GM21737 (cell line): ENCODE results near the gene ABCA2.

Experiments used
- ATAC-seq: cut with Tn5 transposase; IDR thresholded peaks from one replicate; pipeline ENCODE4 v1.9.1; 2021; ENCODE audit warnings: mild to moderate bottlenecking, moderate library complexity; ENCODE audit not compliant: unreplicated experiment

ABCA2 gene, protein sequence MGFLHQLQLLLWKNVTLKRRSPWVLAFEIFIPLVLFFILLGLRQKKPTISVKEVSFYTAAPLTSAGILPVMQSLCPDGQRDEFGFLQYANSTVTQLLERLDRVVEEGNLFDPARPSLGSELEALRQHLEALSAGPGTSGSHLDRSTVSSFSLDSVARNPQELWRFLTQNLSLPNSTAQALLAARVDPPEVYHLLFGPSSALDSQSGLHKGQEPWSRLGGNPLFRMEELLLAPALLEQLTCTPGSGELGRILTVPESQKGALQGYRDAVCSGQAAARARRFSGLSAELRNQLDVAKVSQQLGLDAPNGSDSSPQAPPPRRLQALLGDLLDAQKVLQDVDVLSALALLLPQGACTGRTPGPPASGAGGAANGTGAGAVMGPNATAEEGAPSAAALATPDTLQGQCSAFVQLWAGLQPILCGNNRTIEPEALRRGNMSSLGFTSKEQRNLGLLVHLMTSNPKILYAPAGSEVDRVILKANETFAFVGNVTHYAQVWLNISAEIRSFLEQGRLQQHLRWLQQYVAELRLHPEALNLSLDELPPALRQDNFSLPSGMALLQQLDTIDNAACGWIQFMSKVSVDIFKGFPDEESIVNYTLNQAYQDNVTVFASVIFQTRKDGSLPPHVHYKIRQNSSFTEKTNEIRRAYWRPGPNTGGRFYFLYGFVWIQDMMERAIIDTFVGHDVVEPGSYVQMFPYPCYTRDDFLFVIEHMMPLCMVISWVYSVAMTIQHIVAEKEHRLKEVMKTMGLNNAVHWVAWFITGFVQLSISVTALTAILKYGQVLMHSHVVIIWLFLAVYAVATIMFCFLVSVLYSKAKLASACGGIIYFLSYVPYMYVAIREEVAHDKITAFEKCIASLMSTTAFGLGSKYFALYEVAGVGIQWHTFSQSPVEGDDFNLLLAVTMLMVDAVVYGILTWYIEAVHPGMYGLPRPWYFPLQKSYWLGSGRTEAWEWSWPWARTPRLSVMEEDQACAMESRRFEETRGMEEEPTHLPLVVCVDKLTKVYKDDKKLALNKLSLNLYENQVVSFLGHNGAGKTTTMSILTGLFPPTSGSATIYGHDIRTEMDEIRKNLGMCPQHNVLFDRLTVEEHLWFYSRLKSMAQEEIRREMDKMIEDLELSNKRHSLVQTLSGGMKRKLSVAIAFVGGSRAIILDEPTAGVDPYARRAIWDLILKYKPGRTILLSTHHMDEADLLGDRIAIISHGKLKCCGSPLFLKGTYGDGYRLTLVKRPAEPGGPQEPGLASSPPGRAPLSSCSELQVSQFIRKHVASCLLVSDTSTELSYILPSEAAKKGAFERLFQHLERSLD (N-terminal part only)

GRCh38 chr9:137027369-137028262 lies at the start of gene ABCA2:
Gene ABCA2, minus strand, starts transcription at chr9:137028237. Its CDS starts 97 bp downstream, at chr9:137028140.
- no peak for ATAC-seq

DNA sequence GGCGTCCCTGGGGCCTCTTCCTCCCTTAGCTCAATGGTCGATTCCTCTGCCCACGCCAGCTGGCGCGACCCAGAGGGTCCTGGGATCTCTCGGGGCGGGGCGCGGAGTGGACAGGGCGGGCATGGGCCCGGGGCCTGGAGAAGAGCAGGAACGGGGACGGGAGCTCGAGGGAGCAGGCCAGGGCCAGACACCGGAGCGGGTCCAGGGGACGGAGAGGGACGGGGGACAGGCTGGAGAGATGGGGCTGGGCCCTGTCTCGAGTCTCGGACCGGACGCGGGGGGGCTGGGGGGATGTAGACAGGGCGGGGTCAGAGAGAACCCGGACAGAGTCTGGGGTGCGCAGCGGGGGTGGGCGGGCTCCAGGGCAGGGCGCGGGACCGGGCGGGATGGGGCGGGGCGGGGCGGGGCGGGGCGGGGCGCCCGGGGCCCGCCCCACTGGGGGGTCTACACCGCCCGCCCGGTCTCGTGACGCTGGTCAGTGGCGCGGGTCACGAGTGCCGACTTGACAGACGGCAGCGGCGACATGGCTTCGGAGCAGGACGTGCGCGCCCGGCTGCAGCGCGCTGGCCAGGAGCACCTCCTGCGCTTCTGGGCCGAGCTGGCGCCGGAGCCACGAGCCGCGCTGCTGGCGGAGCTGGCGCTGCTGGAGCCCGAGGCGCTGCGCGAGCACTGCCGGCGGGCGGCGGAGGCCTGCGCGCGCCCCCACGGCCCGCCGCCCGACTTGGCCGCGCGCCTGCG lies 49.1 kb upstream of the ABCA2 start, which contains the start of gene UAP1L1:
Gene UAP1L1 (plus strand): TSS at position 508 of the 738 bp plus-strand sequence. CDS start 16 bp downstream, at position 524.
- ATAC-seq, result peak; percentile 46

GRCh38 chr9:137076636-137077009 lies 48.6 kb upstream of the ABCA2 start:
- ATAC-seq, result peak; percentile 3

GRCh38 chr9:137075275-137075775 lies 47.3 kb upstream of the ABCA2 start:
- no peak for ATAC-seq

DNA sequence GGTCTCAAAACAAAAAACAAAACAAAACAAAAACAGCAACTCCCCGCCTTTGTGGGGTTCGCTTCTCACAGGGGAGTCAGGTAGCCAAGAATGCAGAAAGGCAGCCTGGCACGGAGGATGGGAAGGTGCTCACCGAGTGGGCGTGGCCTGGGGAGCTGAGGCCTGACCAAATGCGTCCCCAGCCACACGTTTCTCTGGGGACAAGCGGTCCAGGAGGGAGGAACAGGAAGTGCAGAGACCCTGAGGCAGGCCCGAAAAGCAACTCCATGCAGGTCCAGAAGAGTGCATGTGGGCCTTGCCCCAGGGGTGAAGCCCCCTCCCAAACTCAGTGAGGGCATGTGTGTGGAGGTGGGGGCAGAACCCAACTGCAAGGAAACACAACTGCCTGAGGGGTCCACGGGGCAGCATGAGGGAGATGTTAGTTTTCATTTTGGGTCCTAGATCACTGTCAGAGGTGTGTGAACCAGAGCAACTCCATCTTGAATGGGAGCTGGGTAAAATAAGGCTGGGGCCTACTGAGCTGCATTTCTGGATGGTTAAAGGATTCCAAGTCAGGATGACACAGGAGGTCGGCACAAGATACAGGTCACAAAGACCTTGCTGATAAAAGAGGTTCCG lies 46.7 kb upstream of the ABCA2 start:
- ATAC-seq, result no peak

GRCh38 chr9:137073992-137074399 lies 46.0 kb upstream of the ABCA2 start:
- no peak for ATAC-seq

DNA sequence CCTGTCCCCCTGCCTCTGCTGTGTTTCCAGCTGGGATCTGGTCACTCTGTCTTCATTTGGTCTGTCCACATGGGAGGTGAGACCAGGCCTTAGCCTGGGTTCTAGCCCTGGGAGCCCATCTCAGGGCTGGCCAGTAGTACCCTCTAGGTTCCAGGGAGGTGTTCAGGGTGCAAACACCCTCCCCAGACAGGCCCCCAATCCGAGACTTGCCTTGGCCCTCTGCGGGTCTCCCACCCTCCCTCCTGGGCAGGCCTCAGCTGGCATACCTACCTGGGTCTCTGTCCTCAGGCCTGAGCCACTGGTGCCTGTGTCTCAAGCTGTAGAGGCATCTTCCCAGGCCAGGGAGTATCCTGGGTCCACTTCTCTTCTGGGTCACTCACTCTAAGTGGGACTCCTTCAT lies 43.2 kb upstream of the ABCA2 start:
- no peak for ATAC-seq

DNA sequence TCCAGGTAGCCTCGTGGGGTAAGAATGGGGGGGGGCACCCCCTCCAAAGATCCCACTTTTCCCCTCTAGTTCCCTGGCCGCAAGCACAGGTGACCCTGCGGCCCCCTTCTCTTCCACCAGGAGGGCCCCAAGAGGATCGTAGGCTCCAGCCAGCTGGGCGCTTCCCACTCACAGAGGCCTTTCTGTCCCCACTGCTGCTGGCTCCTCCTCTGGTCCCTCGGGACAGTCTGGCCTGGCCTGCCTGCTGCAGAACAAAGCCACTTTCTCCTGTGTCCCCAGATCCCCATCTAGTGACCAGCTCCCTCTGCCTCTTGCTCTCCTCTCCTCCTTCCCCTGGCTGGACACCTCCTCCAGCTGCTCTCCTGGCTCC lies 42.9 kb upstream of the ABCA2 start:
- no peak for ATAC-seq

DNA sequence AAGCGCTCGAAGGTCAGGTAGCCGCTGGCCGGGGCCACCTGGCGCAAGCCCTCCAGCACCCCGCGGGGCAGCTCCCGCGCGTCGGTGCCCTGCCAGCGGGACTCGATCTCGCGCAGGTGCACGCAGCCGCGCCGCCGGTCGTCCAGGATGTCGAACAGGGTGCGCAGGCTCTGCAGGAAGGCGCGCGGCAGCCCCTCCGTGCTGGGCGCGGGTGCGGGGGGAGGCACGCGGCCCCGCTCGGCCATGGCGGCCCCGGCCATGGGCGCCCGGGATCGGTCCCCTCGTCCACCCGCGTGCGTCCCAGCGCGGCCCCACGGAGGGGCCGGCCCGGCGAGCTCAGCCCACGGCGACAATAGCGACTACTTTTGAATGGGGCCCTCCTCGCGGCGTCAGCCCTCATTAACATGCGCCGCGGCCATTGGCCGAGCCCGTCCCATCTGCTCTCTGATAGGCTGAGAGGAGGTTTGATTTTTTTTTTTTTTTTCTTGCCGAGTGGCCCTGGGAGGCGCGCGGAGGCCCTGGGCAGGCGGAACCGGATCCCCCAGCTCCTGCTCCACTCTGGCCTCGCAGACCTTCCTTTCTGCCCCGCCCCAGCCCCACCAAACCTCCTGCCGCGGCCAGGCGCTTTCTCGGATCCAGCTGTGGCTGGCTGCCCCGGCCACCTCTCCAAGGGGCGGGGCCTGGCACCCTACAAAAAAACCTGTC lies 42.3 kb upstream of the ABCA2 start, which contains the start of gene SAPCD2:
Gene SAPCD2 (minus strand): TSS at position 357 of the 705 bp plus-strand sequence. CDS start 97 bp downstream, at position 260.
- ATAC-seq, result peak; percentile 54

DNA sequence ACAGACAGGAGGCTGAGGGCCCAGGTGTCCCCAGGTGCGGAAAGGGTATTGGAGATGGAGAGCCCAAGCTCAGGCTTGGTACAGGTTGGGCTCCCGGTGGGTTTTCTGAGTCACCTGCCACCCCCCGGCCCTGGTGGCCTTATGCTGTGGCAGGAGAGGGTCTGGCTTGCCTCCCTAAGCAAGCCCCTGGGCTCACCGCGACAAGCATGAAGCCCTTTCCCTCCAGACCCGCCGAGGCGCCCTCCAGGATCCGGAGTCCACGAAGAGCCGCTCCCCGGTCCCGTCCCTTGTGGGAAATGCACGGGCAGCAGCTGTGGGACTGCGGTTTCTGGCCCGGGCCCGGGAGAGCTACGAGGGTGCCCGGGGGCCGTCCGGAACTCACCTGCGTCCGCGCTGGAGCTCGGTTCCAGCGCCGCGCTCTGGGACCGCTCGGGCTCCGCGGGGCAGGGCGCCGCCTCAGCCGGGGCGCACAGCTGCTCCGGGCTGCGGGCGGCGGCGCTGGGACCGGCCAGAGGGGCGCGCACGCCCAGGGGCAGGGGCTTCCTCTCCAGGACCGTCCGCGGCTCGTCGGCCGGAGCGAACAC lies 41.6 kb upstream of the ABCA2 start:
- ATAC-seq, result no peak

DNA sequence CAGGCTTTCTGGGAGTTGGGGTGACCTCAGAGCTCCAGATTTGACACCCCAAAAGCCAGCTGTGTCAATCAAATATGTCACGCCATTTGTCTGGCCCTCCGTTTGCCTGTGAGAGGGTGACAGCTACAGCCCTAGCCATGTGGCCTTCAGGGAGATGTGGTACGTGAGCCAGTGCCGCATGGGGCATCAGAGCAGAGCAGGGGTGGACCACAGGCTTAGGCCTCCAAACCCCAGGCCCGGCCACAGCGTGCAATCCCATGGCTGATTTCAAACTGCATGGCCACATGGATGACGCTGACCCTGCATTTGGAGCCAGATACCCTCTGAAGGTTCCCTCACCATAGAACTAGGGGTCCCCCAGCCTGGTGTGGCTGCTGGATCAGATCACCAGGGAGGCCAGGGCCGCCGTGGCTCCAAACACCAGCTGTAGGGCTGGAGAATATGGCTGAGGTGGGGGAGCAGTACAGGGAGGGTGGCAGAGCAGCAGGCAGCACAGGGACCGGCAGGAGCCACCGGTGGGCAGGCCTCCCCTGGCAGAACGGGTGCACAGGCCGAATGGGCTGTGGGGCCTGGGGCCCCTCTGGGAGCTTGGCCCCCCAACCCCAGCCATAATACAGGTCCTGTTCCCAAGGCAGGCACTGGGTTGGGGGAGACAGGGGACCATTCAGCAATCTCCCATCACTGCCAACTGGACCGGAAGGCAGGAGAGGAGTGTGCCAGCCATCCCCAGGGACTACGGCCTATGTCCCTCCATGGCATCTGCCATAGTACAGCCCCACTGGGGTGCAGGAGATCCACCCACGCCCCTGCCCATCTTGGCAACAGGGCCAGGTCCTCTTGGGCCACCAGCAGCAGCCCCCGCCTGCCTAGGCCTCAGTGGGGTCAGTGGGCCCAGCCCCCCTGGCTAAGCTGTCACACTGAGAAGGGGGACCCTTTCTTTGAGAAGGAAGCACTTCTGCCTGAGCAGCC lies 40.8 kb upstream of the ABCA2 start:
- ATAC-seq, result no peak

DNA sequence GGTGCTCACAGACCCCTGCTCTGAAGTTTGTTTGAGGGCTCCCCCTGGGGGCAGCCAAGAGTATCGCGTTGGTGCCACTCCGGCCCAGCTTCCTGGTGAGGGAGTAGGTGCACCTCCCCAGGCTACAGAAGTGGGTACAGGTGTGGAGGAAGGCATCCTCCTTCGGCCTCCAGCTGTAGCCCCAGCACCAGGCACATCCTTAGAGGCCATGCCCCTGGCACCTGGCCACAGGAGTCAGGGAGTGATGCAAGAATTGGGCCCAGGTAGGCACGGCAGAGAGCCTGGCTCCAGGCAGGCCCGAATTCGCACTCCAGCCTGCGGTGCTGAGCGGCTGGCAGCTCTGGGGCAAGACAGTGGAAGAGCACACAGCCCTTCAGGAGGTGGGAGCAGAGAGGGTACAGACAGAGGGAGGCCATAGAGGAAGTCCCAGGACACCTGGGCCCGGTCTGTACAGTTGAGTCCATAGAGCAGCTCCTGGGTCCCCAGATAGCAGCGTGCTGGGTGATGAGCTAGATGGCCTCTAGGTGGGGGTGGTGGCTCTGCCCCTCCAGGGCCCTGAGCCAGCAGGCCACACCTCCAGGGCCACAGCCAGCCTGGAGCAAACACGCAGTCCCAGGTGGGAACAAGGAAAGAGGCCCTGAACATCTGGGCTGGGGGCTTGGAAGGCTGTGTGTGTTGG lies 40.0 kb upstream of the ABCA2 start:
- peak; percentile 38 for ATAC-seq

DNA sequence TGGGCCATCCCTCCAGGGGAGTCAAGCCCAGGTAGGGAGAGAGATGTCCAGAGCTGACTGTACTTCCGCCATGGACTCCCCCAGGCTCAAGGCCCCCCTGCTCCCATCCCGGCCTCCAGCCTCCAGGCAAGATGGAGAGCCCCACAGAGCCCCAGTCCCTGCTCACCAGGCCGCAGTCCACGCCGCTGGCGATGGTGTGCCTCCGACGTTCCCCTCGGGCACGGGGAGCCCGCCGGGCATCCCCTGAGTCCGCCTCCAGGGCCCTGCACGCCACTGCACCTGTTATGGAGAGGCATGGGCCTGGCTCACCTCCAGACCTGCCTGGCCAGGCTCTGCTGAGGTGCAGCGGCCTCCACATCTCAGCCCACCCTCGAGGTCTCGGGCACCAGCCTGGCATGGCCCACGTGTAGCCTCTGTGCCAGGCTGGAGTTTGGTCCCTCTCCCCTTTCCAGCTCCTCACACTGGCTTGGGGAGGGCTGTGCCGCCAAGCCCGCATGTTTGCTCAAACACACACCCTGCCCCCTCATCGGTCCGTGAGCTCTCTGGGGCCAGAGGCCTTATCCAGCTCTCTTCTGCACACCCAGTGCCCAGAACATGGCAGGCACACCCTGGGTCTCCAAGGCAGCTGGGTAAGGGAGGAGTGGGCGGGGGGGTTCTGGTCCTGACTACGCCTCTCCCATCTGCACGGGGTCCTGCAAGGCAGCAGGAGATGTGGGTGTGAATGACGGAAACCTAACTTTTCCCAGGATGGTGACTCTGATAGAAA lies 38.2 kb upstream of the ABCA2 start:
- no peak for ATAC-seq

DNA sequence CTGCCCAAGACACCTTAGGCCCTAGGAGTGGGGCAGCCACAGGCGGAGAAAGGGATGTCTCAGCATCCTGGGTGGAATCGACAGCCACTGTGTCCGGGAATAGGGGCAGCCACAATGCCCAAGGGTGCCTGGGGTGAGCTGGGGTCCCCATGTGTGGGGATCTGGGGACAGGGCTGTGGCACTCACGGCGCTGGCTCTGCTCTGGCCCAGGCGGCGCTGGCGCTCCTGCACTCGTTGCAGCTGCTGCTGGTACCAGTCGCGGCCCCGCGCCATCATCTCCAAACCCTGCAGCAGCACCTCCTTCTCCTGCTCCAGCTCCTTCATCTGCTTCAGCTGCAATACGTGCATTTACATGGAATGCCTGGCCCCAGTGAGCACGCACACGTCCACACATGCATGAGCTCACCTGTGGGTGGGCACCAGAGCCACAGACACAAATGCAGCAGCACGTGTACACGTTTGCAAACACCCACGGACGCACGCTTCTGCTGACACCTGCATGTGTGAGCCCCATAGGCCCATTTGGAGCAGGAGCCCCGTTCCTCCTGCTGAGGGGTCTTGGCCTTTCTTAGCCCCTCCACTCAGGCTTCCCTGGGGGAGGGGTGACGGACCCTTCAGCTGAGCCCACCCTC lies 37.4 kb upstream of the ABCA2 start:
- no peak for ATAC-seq

DNA sequence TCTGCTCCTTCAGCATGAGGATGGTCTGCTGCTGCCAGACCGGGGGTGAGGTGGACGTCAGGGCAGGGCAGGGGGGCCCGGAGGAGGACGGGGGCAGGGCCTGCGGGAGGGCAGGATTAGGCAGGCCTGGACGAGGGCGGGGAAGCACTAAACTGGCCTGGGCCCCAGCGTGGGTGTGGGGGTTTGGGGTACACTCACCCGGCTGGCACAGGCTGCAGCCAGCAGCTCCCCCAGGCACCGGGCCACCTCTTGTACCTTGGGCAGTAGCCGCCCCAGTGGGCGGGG lies 36.8 kb upstream of the ABCA2 start:
- ATAC-seq, result no peak
